Activated CD4-positive, CD25-positive, alpha-beta regulatory T cell (primary cell): ENCODE data around the gene PPFIBP2.

Source experiments
- DNase-seq, 4 experiments: peaks; one replicate each; lab custom pipeline; 2025; lab: John Stamatoyannopoulos, UW

Gene PPFIBP2

DNA sequence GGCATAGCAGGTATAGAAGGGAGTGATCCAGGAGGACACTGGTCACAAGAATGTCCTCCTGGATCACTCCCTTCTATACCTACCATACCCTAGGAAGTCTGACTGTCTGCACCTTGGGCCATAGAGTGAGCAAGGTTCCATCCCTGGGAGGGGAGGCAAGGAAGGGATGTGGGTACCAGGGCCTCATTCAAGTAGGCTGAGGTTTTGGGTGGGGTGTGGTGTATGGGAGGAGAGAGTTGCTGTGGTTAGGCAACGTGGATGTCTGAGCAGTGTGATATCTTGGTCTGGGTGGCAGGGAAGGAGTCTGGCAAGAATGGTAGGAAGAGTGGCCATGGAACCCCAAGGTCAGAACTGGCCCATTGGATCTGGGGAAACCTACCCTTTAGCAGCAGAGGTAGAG, 13.2 kb downstream of the PPFIBP2 start:
- no peak for DNase-seq

DNA sequence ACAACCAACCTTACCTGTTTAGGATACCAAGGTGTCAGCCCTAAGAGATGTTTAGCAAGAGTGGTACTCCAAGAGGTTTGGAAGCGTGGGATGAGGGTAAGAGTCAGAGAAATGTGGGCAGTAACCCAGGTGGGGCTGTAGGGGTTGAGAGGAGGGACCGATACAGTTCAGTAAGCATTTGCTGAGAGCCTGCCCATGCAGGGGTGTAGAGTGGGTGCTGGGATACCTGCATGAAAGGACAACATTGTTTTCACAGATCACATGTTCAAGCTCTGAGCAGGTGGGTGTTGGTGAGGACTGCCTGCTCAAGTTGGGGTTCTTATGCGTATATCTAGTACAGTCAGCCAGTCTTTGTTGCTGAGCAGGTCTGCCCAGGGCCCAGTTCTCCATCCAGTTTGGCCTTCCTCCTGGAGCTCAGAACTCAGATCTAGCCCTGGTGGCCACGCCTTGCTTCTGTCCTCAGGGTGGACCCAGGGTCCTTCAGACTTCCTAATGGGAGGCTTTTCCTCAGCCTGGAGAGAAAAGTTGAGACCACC, 14.8 kb downstream of the PPFIBP2 start:
- DNase-seq = no peak

DNA sequence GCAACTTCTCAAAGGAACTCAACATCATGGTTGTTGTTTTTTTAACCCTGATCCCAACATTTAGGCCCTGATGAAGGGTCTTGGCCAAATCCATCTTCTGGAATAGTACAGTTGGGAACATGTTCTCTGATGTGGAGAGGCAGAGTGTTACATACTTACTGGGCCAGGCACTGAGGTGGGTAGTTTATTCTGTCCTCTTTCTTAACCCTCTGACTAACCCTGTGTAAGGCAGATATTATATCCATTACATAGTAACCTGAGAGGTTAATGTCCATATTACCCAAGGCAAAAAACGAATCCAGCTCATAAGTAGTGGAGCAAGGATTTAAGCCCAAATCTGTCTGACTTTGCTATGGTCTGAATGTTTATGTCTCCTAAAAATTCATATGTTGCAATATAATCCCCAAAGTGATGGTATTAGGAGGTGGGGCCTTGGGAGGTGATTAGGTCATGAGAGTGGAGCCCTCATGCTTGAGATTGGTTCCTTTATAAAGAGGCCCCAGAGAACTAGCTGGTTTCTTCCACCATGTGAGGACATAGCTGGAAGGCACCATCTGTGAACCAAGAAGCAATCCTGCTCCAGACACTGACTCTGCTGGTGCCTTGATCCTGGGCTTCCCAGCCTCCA, 16.3 kb downstream of the PPFIBP2 start:
- DNase-seq = no peak

DNA sequence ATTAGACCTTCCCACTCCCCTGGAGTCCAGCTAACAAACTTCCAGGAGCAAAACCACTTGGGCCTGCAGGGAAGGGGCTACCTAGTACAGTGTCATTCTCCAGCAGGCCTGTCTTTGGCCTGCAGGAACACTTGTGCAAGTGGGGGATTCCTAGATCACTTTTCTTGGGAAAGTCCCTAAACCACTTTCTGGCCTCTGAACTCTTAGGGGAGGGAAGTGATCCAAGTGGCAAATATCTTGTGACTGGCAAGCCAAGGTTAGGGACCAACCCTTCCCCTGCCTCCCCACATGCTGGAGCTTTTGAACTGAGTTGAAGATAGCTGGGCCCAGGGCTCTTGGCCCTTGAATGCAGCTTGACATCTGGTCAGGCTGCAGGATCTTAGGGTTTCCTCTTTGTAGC, 17.2 kb downstream of the PPFIBP2 start:
- no peak for DNase-seq

DNA sequence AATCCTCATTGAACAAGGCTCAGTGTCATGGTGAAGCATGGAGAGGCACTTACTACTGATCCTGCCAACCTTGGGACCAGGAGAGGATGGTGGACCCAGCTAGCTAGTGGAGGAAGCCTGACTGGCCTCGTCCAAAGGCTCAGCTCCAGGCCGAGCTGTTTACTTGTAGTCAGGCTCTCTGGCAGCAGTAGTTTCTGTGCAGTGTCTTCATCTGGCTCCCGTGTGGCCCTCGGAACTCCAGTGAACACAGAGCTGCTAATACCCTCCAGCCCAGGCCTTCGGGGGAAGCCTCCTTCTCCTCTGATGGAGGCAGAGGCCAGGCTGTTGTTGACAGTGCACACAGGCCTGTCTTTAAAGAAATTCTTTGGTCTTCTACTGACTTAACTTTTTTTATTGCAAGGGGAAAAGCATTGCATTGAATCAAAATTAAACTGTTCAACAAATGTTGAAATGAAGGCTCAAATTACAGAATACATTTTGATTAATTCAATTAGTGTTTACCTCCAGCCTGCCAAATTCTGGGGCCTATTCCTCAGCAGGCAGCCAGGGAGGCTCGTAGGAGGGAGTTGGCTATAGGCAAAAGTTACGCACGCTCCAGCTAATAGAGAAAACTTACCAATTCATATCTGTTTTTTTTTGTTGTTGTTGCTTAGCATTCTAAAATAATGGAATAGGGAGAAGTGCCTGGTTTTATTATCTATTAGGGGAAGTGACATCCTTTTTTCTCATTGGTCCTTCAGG, 18.8 kb downstream of the PPFIBP2 start:
- no peak for DNase-seq

DNA sequence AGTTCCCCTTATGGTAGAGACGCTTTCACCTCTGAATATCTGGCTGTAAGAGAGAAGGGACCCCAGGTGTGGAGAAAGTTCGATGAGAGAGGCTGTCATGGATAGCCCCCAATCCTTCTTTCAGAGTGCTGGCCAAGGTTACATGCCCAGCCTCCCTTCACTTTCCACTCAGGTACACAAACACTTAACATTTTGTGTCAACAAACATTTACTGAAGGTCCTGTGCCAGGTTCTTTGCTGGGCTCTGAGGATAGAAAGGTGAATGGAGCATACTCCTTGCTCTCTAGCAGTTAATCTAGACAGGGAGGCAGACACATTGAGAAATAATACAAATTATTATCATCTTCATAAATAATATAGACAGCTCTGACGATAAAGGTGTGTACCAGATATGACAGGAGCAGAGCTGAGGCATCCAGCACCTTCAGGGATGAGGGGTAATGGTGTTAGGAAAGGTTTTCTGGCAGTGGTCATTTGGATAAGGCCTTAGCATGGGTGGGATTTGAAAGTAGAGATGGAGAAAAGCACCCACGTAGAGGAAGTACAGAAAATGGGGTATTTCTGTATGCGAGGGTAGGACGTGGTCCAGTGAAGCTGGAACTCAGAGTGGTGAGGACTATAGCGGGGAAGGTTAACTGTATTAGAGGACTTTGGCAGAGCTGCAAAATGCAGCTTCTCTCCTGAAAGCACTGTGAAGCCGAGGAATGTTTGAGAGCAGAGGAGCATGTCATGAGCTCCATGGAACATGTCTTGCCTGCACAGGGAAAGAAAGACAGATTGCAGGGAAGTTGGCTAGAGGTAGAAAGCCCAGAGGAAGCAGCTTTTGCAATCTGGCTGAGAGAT, 19.6 kb downstream of the PPFIBP2 start:
- DNase-seq = no peak

DNA sequence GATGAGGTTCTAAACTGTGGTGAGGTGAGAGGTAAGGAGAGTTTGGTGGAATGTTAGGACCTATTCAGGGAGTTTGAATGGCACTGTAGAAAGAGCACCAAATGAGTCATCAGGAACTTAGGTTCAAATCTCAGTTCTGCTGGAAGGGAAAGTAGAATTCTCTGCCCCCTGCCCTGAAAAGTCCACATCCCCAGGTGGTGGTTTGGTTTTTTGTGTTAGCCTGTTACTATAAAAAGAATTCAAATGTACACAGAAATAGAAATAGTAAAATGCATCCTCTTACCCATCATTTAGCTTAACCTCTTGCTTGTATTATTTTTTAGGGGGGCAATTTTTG, 20.2 kb downstream of the PPFIBP2 start:
- no peak for DNase-seq

DNA sequence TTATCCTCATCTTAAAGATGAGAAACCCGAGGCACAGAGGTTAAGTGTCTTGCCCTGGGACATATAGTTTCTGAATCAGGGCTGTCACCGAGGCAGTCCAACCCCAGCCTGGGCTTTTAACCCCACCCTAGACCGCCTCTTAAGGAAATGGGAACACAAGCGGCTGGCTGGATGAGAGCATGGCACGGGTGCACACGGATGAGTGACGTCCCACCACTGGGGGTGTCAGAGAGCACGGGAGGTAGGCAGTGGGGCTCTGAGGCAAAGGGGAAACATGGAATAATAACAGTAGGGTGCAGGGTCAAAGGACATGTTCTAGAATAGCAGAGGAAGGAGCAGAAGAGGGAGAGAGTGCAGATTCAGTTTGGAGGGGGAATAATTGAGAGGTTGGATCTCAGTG, 22.3 kb downstream of the PPFIBP2 start:
- DNase-seq = no peak

DNA sequence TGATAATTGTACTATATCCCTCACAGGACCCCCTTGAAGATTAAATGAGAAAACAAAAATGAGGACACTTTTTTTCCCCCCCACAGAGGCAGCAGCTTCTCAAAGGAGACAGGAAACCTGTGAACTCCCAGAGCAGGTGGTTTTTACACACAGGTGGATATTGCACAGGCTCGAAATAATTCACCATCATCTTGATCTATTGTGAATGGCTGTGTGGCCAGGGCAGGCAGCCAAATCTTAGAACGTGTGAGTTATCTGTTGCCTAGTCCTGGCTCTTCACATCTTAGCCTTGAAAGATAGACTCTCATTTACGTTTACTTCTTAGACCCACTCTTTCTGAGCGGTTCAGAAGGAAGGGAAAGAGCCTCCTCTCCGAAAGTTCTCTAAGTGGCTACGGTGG, 23.5 kb downstream of the PPFIBP2 start:
- no peak for DNase-seq

DNA sequence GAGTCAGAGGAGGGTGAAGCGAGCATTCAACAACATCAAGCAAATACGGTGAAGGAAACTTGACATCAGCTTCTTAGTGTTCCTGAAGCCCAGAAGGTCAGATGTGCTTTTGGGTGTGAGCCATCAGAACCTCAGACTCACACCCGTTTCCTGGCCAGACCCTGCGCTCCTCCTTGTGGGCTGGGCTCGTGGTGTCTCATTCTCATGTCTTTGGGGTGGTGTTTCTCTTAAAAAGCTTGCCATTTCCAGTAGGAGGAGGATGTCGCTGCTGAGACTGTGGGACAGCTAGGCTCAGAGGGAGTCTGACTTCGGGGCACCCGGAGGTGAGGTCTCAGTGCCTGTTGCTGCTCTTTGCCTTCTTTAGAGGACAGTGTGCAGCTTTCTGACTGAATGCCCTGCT, 24.2 kb downstream of the PPFIBP2 start:
- no peak for DNase-seq

DNA sequence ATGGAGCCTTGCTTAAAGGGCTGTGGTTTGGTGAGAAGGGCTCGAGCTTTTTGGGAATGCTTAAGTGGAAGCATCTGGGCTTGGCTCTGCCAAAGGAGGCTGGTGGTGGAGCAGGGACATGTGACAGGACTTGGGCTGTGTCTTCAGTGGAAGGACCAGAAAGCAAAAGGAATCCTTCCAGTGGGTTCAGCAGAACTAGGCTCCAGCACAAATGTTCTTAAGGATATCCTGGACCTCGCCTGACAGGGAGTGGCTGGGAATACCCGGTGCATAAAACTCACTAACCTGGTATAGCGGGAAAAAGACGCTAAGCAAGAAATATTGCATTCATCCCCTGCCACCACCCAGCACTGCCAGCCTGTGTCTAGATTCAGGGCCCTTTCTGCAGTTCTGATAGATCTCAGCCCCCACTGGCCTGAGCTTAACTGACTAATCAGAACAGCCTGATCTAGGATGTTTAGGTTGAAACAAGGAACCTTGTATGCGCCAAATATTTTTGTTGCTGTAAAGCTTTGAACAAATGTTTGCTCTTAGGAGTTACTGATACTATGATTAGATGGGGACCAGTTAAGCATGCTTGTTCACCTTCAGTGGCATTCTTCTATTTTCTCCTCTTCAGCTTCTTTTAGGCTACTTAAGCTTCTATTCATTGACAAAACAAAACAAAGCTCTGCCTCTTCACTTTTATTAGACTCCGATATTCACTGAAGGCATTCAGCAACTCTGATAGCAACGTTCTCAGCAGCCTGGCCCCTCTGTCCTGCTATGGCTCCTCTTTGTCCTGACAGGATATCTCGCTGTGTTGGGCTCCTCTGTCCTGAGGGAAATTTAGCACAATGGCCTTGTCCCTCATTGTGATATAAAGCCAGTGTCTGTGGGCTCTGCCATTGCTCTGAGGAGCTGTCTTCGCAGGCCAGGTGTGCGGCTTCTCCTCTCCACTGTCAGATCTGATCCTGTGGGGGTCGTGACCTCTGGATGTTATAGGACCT, 25.0 kb downstream of the PPFIBP2 start:
- no peak for DNase-seq

DNA sequence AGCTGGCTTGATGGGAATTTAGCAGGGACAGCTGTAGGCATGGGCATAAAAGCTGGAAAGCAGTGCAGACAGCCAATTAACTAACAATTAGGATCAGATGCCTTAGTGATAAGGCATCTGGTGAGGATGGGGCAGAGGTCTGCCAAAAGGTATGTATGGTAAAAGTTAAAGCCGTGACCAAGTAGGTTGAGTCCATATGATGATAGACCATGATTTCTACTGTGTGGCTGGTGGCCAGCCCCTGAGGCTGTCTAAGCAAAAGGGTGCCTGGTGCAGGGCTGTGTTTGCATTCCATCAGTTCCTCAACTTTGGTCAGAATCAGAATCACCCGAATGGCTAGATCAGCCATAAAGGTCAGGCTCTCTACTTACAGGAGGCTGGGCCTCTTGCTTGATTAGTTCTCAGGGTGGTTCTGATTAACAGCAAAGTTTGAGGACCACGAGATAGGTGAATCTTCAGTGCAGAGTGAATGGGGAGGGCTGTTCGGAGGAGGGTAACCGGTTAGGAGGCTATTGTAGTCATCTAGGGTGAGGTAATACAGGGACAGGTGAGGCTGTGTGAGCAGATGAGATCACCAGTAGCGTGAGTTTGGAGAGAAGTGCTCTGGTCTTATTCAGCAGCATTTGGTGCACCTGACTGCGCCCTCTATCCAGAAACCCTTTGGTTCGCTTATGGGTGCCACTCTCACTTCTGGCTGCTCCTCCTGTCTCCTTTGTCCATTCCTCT, 27.2 kb downstream of the PPFIBP2 start:
- DNase-seq = no peak

DNA sequence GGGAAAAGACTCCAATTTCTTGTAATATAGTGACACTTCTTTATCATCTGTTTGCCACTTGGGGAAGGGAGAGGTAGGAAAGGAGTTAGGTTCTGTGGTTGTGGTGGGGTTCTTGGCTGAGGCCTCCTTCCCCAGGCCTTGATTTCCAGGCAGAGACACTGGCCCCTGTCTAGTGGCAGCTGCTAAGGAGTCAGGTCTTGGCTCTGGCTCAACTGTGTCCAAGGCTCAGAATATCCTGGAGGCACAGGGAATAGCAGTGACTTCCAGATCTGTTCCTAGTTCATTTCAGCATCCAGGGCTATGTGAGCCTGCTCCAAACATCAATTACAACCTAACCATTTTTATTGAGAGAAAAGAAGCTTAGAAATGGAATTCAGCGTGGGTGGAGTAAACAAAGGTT, 29.5 kb downstream of the PPFIBP2 start:
- DNase-seq = no peak

DNA sequence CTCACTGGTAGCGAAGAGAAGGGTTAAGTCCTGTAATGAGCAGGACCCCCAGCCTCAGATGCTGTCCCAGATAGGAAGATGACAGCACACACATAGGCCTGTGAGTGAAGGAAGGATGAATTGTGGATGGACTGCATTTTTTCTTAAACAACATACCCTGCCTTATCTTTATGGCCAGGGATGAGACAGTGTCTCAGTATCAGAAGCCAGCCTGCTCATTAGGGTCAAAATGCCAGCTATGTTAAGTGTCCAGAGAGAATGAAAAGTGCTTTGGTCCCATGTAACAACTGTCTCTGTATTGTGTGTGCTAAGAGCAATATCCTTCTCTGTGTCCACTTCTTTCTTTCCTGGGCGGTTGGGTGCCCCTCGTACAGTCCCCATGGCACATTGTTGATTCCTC, 30.2 kb downstream of the PPFIBP2 start:
- DNase-seq = no peak

DNA sequence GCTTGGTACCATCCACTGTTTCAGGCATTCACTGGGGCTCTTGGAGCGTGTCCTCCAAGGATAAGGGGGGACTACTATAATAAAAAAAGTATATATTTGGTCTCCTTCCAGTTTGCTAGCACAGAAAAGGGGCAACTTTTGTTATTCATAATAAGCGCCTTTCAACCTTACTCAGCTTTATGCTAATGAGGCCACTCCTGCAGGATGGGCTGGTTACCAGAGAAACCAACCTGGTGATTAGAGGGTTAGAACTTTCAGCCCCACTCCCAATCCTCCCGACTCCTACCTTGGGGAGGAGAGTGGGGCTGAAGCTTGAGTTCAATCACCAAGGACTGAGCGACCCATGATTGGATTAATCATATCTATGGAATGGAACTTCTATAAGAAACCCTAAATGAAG, 31.8 kb downstream of the PPFIBP2 start:
- DNase-seq = no peak

DNA sequence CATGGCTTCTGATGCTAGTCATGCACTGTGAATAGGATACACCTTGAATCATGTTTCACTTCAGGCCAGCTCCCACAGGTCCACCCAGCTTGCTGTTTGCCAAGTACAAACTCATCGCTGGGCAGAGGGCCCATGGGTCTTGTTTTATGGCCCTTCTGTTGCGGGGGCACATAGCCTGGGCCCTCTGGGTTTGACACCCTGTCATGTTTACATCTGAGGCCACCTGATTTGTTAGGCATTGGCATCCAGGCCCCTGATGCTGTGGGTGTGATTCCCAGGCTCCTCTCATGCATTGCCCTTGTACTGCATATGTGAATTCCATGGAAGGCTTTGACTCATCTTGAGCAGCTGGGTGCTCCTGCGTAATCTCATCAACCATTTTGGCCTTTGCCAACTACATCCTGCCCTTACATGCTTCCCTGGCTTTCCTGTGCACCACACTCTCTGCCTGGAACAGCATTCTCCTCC, 32.6 kb downstream of the PPFIBP2 start:
- DNase-seq = no peak

DNA sequence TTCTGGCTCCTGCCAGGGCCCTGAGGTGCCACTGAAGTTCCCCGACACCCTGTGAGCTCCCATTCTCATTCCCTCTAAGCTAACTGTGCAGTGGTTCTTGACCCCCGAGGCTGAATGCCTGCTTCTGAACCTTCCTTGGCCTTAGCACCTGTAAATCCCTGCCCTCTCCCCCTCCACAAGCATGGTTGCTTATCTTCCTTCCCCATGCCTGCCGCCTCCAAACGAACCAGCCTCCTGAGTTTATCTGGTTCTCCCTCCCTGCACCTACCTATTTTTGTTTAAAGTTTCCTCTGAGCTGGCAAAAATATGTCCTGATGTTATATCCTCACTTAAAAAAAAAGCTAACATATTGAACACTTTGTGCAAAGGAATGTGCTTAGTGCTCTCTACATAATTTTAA, 33.9 kb downstream of the PPFIBP2 start:
- no peak for DNase-seq

DNA sequence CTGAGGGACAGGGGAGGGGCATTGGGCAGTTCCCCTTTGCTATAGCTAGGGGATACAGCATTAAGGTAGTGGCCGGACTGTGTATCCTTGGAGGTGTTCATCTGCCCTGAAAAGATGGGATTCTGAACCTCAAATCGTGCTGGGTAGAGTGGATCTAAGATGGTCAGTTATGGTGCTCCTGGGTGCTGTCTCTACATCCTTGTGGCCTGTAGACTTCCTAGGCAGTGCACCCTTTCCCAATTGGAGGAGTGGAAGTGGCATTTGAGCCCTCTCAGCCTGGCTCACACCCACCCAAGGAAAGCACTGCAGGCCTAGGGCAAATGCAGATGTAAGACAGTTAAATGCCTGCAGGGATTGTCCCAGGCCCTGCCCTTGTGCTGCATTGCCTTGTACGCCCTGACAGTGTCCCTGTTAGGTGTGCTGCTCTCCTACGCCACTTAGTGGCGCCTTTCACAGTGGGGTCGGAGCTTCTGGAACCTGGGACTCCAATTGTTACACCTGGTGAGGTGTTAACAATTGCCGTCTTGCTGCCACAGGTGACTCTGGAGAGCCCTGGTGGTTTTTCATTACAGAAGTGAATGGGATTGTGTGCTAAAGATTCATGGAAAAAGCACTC, 35.0 kb downstream of the PPFIBP2 start:
- DNase-seq = no peak

DNA sequence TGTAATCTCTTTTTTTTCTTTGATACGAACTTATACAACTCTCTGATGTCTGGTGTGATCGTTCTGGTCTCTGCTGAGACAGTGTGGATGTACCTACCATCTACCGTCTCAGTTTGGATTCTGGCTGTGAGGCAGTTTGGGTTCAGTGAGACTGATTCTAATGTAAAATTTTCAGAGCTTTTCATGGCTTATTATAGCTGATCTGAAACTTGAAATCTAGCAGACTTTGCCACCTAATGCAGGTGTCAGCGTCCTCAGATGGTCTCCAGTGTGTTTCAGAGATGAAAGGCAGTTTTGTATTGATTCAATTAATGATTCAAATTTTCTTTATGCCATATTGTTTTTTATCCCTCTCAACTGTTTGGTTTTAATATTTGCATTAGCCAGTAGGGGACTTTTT, 35.9 kb downstream of the PPFIBP2 start:
- DNase-seq = no peak

DNA sequence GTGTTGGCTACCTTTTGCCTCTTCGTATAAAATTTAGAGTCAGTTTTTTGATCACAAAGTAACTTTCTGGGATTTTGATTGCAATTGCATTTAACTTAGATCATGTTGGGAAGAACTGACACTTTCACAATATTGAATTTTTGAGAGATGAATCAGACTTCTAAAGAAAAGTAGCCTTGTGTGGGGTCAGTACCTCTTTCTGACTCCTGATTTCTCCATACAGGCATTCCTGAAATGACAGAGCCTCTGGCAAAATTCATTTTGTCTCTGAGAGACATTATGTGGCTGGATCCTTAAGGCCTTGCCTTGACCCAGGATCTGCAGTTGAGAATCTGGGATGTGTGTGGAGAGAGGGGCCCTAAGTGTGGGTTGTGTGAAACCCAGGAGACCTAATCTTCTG, 37.8 kb downstream of the PPFIBP2 start:
- no peak for DNase-seq

DNA sequence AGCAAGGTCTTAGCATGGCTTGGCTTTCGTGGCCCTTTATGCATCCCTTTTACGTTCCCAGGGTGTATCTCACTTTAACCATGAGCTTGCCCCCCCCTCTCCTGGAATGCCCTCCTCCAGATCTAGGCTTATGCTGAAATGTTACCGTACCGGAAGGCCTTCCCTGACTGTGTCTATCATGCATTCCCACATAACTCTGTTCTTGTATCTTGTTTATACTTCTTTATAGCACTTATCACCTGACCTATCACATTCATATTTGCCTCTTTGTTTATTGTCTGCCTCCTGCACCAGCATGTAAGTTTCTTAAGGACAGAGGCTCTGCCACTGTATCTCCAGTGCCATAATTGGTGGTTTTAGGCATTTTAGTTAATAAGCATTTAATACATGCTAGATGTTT, 38.9 kb downstream of the PPFIBP2 start:
- no peak for DNase-seq
